Parathyroid adenoma (tissue), 2 donors: ENCODE results near the gene IGFL1.

Experiments
- H2AFZ ChIP-seq: fragments of 300-600 bp; sonication (generic); one replicate; pipeline ENCODE4 v1.7.0; 2017; ENCODE audit warnings: antibody characterized with exemption, mild to moderate bottlenecking
- H3K27ac ChIP-seq: fragments of 300-600 bp; sonication (generic); one replicate; pipeline ENCODE4 v1.7.0; 2017
- H3K27me3 ChIP-seq: fragments of 300-600 bp; sonication (generic); one replicate; pipeline ENCODE4 v1.7.0; 2017; ENCODE audit warnings: low read length; ENCODE audit not compliant: control insufficient read depth, insufficient read depth
- H3K36me3 ChIP-seq: fragments of 300-600 bp; sonication (generic); one replicate; pipeline ENCODE4 v1.7.0; 2017; ENCODE audit warnings: low read length; ENCODE audit not compliant: control insufficient read depth, insufficient read depth
- H3K4me1 ChIP-seq: fragments of 300-600 bp; sonication (generic); one replicate; pipeline ENCODE4 v1.7.0; 2017; ENCODE audit warnings: control low read depth
- H3K4me2 ChIP-seq: fragments of 300-600 bp; sonication (generic); one replicate; pipeline ENCODE4 v1.7.0; 2017; ENCODE audit warnings: low read length
- H3K4me3 ChIP-seq: fragments of 300-600 bp; sonication (generic); one replicate; pipeline ENCODE4 v1.7.0; 2017; ENCODE audit warnings: low read depth, low read length
- H3K79me2 ChIP-seq: fragments of 300-600 bp; sonication (generic); one replicate; pipeline ENCODE4 v1.7.0; 2017; ENCODE audit warnings: control low read depth
- H3K9ac ChIP-seq: fragments of 300-600 bp; sonication (generic); one replicate; pipeline ENCODE4 v1.7.0; 2017; ENCODE audit warnings: mild to moderate bottlenecking
- H3K9me3 ChIP-seq: fragments of 300-600 bp; sonication (generic); one replicate; pipeline ENCODE4 v1.7.0; 2017; ENCODE audit warnings: low read length; ENCODE audit not compliant: control insufficient read depth
- CTCF ChIP-seq: fragments of 300-600 bp; sonication (generic); IDR thresholded peaks from one replicate; pipeline ENCODE4 v1.7.0; 2017; ENCODE audit warnings: antibody characterized with exemption, mild to moderate bottlenecking
- donor health status: primary hyperparathyroidism.

IGFL1 gene

GRCh38 chr19:46279177-46279576 is 49.6 kb downstream of the IGFL1 start:
- no peak overlapping the region for H3K4me2 ChIP-seq

More at GRCh38 chr19:46279177-46279576, 49.6 kb downstream of the IGFL1 start:
- Histone ChIP-seq H2AFZ (no peak overlapping the region), H3K4me1 (no peaks in the 10 kb centered on the region), H3K27ac (no peak overlapping the region), H3K79me2 (no peaks in the 10 kb centered on the region), H3K9ac (no peak overlapping the region), H3K27me3 (no peaks in the 10 kb centered on the region), H3K9me3 (no peaks in the 10 kb centered on the region), H3K36me3 (no peaks in the 10 kb centered on the region), H3K4me3 (no peak overlapping the region)
- no peak for TF ChIP-seq CTCF
